ENCODE data around the gene ABCG8. TPM values are rescaled to one million over a fixed set of nuclear protein-coding genes. Genes with fewer than 3 reads are reported as not detected.

The ABCG8 gene
- total RNA-seq, 1 experiment from 2014 or later: not detected

DNA sequence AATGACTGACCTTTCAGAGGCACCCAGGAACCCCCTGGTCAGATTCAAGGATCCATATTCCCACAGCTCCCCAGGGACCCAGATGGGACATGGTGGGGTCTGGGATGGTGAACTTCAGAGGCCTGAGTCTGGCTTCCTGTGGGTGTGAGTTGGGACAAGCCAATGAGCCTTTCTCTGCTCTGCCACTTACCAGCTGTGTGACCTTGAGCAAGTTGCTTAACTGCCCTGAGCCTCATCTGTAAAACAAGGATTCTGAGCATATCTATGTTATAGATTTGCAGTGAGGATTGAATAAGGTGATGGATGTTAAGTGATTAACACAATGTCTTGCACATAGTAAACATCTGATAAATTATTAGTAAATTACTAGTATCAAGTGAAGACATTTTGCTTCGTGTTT, 6.4 kb downstream of the ABCG8 start:
- DNase-seq (ENCODE audit: unreplicated experiment): no peak
- Mint-ChIP-seq H3K4me3 (ENCODE audit: unreplicated experiment) (no peak overlapping the region), H3K27ac (ENCODE audit: low read depth, unreplicated experiment) (no peak overlapping the region), H3K4me1 (ENCODE audit: insufficient read depth, unreplicated experiment) (no peaks in the 10 kb centered on the region), H3K27me3 (ENCODE audit: insufficient read depth, unreplicated experiment) (no peaks in the 10 kb centered on the region), H3K9me3 (ENCODE audit: unreplicated experiment) (no peaks in the 10 kb centered on the region), H3K36me3 (ENCODE audit: insufficient read depth, unreplicated experiment) (no peaks in the 10 kb centered on the region)
- ChIA-PET POLR2A (interaction anchor here (1.1 kb wide), 2 partner anchors 16 to 33 kb away, joined by 4 read pairs; no protein-coding TSS in a partner anchor), CTCF (interaction anchor here (1.0 kb wide), 1 partner anchor 33 kb away, joined by 4 read pairs; no protein-coding TSS in a partner anchor)
- TF ChIP-seq, protein P1, sequence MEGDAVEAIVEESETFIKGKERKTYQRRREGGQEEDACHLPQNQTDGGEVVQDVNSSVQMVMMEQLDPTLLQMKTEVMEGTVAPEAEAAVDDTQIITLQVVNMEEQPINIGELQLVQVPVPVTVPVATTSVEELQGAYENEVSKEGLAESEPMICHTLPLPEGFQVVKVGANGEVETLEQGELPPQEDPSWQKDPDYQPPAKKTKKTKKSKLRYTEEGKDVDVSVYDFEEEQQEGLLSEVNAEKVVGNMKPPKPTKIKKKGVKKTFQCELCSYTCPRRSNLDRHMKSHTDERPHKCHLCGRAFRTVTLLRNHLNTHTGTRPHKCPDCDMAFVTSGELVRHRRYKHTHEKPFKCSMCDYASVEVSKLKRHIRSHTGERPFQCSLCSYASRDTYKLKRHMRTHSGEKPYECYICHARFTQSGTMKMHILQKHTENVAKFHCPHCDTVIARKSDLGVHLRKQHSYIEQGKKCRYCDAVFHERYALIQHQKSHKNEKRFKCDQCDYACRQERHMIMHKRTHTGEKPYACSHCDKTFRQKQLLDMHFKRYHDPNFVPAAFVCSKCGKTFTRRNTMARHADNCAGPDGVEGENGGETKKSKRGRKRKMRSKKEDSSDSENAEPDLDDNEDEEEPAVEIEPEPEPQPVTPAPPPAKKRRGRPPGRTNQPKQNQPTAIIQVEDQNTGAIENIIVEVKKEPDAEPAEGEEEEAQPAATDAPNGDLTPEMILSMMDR (IDR thresholded peaks at IDR 0.05; ENCODE audit: unreplicated experiment): no peak
- no TSS peak for BruUV-seq (replicated peaks)
- intact Hi-C loops (cut with micrococcal nuclease): no loop called here

GRCh38 chr2:43846140-43846793, 7.5 kb downstream of the ABCG8 start:
- H3K4me3 Mint-ChIP-seq (ENCODE audit: unreplicated experiment): no peak overlapping the region

GRCh38 chr2:43848214-43848613, 9.4 kb downstream of the ABCG8 start:
- Mint-ChIP-seq H3K9me3 (ENCODE audit: unreplicated experiment) (no peaks in the 10 kb centered on the region), H3K27me3 (ENCODE audit: insufficient read depth, unreplicated experiment) (peaks cover 17% of the 10 kb centered on the region), H3K36me3 (ENCODE audit: insufficient read depth, unreplicated experiment) (no peaks in the 10 kb centered on the region), H3K27ac (ENCODE audit: low read depth, unreplicated experiment) (no peak overlapping the region), H3K4me3 (ENCODE audit: unreplicated experiment) (no peak overlapping the region), H3K4me1 (ENCODE audit: insufficient read depth, unreplicated experiment) (no peaks in the 10 kb centered on the region)
- POLR2A ChIA-PET: no interaction called here
- DNase-seq (ENCODE audit: unreplicated experiment): no peak
- CTCF ChIA-PET: no interaction called here
- no TSS peak for BruUV-seq (replicated peaks)
- intact Hi-C loops (cut with micrococcal nuclease): no loop called here
- TF ChIP-seq, protein P1 (IDR thresholded peaks at IDR 0.05; ENCODE audit: unreplicated experiment): no peak

More at GRCh38 chr2:43846140-43846793, 7.5 kb downstream of the ABCG8 start:
- TF ChIP-seq, protein P1 (IDR thresholded peaks at IDR 0.05; ENCODE audit: unreplicated experiment): no peak
- Mint-ChIP-seq H3K36me3 (ENCODE audit: insufficient read depth, unreplicated experiment) (no peaks in the 10 kb centered on the region), H3K27me3 (ENCODE audit: insufficient read depth, unreplicated experiment) (peaks cover 7% of the 10 kb centered on the region), H3K27ac (ENCODE audit: low read depth, unreplicated experiment) (no peak overlapping the region), H3K4me1 (ENCODE audit: insufficient read depth, unreplicated experiment) (no peaks in the 10 kb centered on the region), H3K9me3 (ENCODE audit: unreplicated experiment) (no peaks in the 10 kb centered on the region)
- ChIA-PET POLR2A (interaction anchor here (1.1 kb wide), 1 partner anchor 17 kb away, joined by 4 read pairs; no protein-coding TSS in a partner anchor), CTCF (no interaction called here)
- intact Hi-C loops (cut with micrococcal nuclease): no loop called here
- DNase-seq (ENCODE audit: unreplicated experiment): no peak
- no TSS peak for BruUV-seq (replicated peaks)

- no peak overlapping the region for H3K27ac Mint-ChIP-seq (ENCODE audit: low read depth, unreplicated experiment)
- ChIA-PET CTCF (no interaction called here), POLR2A (no interaction called here)
Measured at GRCh38 chr2:43851011-43851980, 12.5 kb downstream of the ABCG8 start.

More at GRCh38 chr2:43851011-43851980, 12.5 kb downstream of the ABCG8 start:
- intact Hi-C loops (cut with micrococcal nuclease): no loop called here
- DNase-seq (ENCODE audit: unreplicated experiment): no peak
- H3K4me1 Mint-ChIP-seq (ENCODE audit: insufficient read depth, unreplicated experiment): no peaks in the 10 kb centered on the region
- BruUV-seq (replicated peaks): no TSS peak
- no peaks in the 10 kb centered on the region for H3K9me3 Mint-ChIP-seq (ENCODE audit: unreplicated experiment)
- no peak overlapping the region for H3K4me3 Mint-ChIP-seq (ENCODE audit: unreplicated experiment)
- H3K36me3 Mint-ChIP-seq (ENCODE audit: insufficient read depth, unreplicated experiment): no peaks in the 10 kb centered on the region
- peaks cover 47% of the 10 kb centered on the region for H3K27me3 Mint-ChIP-seq (ENCODE audit: insufficient read depth, unreplicated experiment)
- TF ChIP-seq, protein P1 (IDR thresholded peaks at IDR 0.05; ENCODE audit: unreplicated experiment): no peak

Data from MCF 10A (cell line).